CD4-positive, CD25-positive, alpha-beta regulatory T cell (primary cell): Measurements from ENCODE around the gene MMP15. TPM values are rescaled to one million over a fixed set of nuclear protein-coding genes. Genes with fewer than 3 reads are reported as not detected.
A peak's percentile ranks its signal among the peaks of the same experiment; 100 is the strongest.

Experiments used
- ATAC-seq, 2 donors: fragments of 150-1000 bp; cut with Tn5 transposase; one replicate each; pipeline ENCODE4 v1.10.0; 2021; ENCODE audit warnings: low read depth in 2 of 2, moderate number of reproducible peaks in 2 of 2, moderate library complexity in 1 of 2
- DNase-seq, 3 donors: peaks; one replicate each; pipeline versions ENCODE4 v3.0.0 to v3.0.0-alpha.2; 2012 to 2022; ENCODE audit warnings: mixed read lengths in 1 of 3
- H3K27ac ChIP-seq: one replicate; pipeline ENCODE4 v1.7.0; 2013; ENCODE audit warnings: mild to moderate bottlenecking, low read length; ENCODE audit not compliant: insufficient read depth, poor library complexity, severe bottlenecking
- H3K27me3 ChIP-seq: one replicate; pipeline ENCODE4 v1.7.0; 2013; ENCODE audit warnings: low read length; ENCODE audit not compliant: control insufficient read depth, insufficient read depth
- H3K36me3 ChIP-seq: one replicate; pipeline ENCODE4 v1.7.0; 2013; ENCODE audit warnings: mild to moderate bottlenecking, low read length, moderate library complexity; ENCODE audit not compliant: control insufficient read depth, insufficient read depth
- H3K4me1 ChIP-seq: 2 replicates; pipeline ENCODE4 v1.7.0; 2013; ENCODE audit warnings: mild to moderate bottlenecking, low read length; ENCODE audit not compliant: insufficient read depth, control insufficient read depth, poor library complexity, severe bottlenecking
- H3K4me3 ChIP-seq: one replicate; pipeline ENCODE4 v1.7.0; 2013; ENCODE audit warnings: low read depth, mild to moderate bottlenecking, low read length, moderate library complexity
- H3K9me3 ChIP-seq, 2 experiments: 1 replicate in 1 of 2; 2 replicates in 1 of 2; pipeline ENCODE4 v1.7.0; 2013; ENCODE audit warnings: low read length in 2 of 2, mild to moderate bottlenecking in 1 of 2, moderate library complexity in 1 of 2; ENCODE audit not compliant: control insufficient read depth in 2 of 2
- H3K27ac Mint-ChIP-seq, 3 donors: one replicate each; pipeline ENCODE4 v1.8.0; 2020 to 2022; ENCODE audit warnings: mild to moderate bottlenecking in 3 of 3, mixed read lengths in 3 of 3, moderate library complexity in 2 of 3
- H3K27me3 Mint-ChIP-seq: one replicate; pipeline ENCODE4 v1.8.0; 2022; ENCODE audit warnings: mild to moderate bottlenecking, mixed read lengths
- H3K36me3 Mint-ChIP-seq: one replicate; pipeline ENCODE4 v1.8.0; 2020; ENCODE audit warnings: mixed read lengths
- H3K4me1 Mint-ChIP-seq, 4 donors: one replicate each; pipeline ENCODE4 v1.8.0; 2020 to 2022; ENCODE audit warnings: mixed read lengths in 4 of 4, mild to moderate bottlenecking in 1 of 4
- H3K4me3 Mint-ChIP-seq, 4 donors: one replicate each; pipeline ENCODE4 v1.8.0; 2020 to 2022; ENCODE audit warnings: mild to moderate bottlenecking in 4 of 4, mixed read lengths in 4 of 4, moderate library complexity in 3 of 4
- H3K9me3 Mint-ChIP-seq, 7 donors: one replicate each; pipeline ENCODE4 v1.8.0; 2020 to 2022; ENCODE audit warnings: mixed read lengths in 7 of 7, mild to moderate bottlenecking in 3 of 7, moderate library complexity in 2 of 7
- polyA plus RNA-seq, 4 donors: library from polyadenylated mRNA; unstranded; fragments of 300-500 nt; fragmentation: Illumina TruSeq; gene quantifications; one replicate each; pipeline ENCODE4 v1.2.3, GENCODE V29; 2021
- total RNA-seq: library from RNA; stranded (reverse); gene quantifications from one replicate; pipeline ENCODE4 v1.2.3, GENCODE V29; 2022

MMP15 gene
- total and polyA plus RNA-seq, 5 donors from 2014 or later: 0.03 to 0.27 (median 0.11) TPM; not detected in 2

DNA sequence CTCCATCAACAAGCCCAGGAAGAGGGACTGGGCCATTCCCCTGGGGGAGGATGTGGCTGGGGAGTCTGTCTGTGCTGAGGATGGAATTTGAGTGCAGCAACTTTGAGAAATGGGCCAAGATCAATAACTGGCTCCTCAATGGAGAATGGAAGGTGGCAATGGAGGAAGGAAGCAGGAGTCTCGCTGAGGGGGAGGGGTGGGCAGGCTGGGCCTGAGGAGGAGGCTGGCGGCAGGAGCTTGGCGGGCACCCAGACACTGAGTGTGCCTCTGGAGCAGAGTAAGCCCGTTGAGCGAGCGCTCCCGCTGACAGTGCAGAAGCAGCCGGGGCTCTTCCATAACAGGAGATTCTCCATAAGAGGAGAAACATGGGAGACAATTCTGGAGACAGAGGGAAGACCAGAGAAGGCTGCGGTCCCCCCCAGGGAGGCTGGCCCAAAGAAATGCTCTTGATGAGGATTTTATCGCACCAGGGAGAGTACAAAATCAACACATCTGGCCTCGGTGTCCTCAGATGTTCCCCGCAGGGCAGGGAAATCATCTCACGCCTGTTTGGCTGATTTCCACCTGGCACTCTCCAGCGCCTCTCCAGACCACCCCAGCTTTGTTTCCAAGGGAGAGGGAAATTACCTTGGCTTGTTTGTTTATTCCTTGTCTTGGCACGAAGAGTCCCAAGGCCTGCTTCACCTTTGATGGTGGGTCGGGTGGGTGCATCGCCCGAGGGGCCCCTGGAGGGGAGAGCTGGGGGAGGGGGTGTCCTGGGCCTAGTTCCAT lies 2.8 kb upstream of the MMP15 start:
- Mint-ChIP-seq H3K9me3 (no peaks in the 10 kb centered on the region), H3K4me1 (peaks cover 4 to 25% (median 13%) of the 10 kb centered on the region in 4 donors), H3K36me3 (no peaks in the 10 kb centered on the region), H3K4me3 (peak overlapping the region in 3 of 4 donors; percentile 36 to 74 (median 54)), H3K27me3 (peaks cover 9% of the 10 kb centered on the region), H3K27ac (no peak overlapping the region)
- peaks cover 32% of the 10 kb centered on the region for H3K4me1 ChIP-seq
- ATAC-seq (no peak), DNase-seq (no peak)
- H3K27ac ChIP-seq: no peak overlapping the region
- H3K27me3 ChIP-seq: no peaks in the 10 kb centered on the region
- H3K36me3 ChIP-seq: peaks cover 3% of the 10 kb centered on the region
- H3K4me3 ChIP-seq: no peak overlapping the region
- H3K9me3 ChIP-seq: no peaks in the 10 kb centered on the region

DNA sequence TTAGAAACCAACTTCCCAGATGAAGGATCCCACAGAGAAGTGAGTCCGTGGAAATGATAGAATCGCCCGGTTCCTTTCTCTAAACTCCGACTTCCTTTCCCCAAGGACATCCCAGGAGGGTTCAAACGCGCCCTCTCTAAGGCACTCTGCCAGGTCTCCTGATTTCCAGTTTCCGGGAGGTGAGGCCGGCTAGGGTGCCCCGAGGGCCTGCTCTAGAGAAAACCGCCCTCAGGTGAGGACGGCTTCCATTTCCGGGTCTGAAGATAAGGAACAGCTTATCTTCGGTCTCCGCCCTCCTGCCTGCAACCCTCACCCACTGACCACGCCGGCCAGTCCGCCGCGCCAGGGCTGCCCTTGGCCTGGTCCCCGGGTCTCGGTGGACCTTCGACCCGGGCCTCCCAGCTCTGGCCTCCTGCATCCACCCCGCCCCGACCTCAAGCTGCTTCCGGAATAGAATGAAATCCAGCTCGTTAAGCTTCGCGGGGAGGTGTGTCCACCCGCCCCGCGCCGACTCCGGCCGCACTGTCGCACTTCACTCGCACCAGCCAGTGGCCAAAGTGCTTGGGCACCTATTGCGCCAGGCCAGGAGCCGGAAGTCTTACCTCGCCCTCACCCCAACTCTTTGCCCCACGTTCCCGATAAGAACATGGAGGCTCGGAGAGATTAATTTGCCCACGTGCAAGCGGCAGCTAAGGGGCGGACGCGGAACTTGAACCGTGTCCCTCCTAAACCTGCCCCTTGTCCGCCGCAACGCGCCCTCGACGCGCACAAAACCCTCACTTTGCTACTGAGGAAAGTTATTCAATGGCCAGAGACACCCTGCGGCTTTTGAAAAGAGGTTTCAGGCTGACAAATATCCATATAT lies 836 bp upstream of the MMP15 start:
- DNase-seq (peak in 1 of 3 donors; percentile 47), ATAC-seq (no peak)
- H3K27ac ChIP-seq: no peak overlapping the region
- no peaks in the 10 kb centered on the region for H3K9me3 ChIP-seq
- H3K4me3 Mint-ChIP-seq: peak overlapping the region; percentile 83 to 98 (median 92)
- H3K4me1 ChIP-seq: peaks cover 32% of the 10 kb centered on the region
- H3K36me3 ChIP-seq: no peaks in the 10 kb centered on the region
- no peaks in the 10 kb centered on the region for H3K27me3 ChIP-seq
- H3K36me3 Mint-ChIP-seq: no peaks in the 10 kb centered on the region
- H3K27me3 Mint-ChIP-seq: peaks cover 9% of the 10 kb centered on the region
- peaks cover 0 to under 1% (median 0%) of the 10 kb centered on the region in 7 donors for H3K9me3 Mint-ChIP-seq
- H3K4me1 Mint-ChIP-seq: peaks cover 4 to 22% (median 13%) of the 10 kb centered on the region in 4 donors
- H3K4me3 ChIP-seq: peak overlapping the region; percentile 59
- H3K27ac Mint-ChIP-seq: peak overlapping the region; percentile 82 to 84 (median 84)

DNA sequence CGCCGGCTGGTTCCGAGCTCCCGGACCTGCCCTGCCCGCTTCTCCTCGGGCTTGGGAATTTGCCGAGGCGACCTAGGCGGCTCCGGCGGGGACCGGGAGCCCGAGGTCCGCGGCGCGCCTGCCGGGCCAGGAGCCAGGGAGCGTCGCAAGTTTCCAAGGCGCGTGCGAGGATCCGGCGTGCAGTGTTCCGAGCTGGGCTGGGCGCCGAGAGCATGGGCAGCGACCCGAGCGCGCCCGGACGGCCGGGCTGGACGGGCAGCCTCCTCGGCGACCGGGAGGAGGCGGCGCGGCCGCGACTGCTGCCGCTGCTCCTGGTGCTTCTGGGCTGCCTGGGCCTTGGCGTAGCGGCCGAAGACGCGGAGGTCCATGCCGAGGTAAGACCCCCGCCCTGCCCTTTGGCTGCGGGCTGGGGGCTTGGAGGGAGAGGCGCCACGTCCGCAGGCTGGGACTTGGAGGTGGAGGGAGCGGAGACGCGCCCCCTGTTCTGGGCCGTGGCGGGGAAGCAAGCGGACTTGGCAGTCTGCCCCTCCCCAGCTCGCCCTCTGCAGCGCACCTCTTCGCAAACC lies 668 bp downstream of the MMP15 start:
- Histone ChIP-seq H3K27ac (no peak overlapping the region), H3K9me3 (no peaks in the 10 kb centered on the region), H3K36me3 (no peaks in the 10 kb centered on the region), H3K27me3 (no peaks in the 10 kb centered on the region), H3K4me1 (peaks cover 29% of the 10 kb centered on the region), H3K4me3 (no peak overlapping the region)
- H3K36me3 Mint-ChIP-seq: no peaks in the 10 kb centered on the region
- peaks cover 4 to 14% (median 7%) of the 10 kb centered on the region in 4 donors for H3K4me1 Mint-ChIP-seq
- peak overlapping the region in 3 of 4 donors; percentile 32 to 75 (median 62) for H3K4me3 Mint-ChIP-seq
- DNase-seq (peak in 1 of 3 donors; percentile 37), ATAC-seq (peak in 1 of 2 donors; percentile 22)
- H3K27me3 Mint-ChIP-seq: peaks cover 9% of the 10 kb centered on the region
- H3K27ac Mint-ChIP-seq: no peak overlapping the region
- peaks cover 0 to 2% (median 0%) of the 10 kb centered on the region in 7 donors for H3K9me3 Mint-ChIP-seq

DNA sequence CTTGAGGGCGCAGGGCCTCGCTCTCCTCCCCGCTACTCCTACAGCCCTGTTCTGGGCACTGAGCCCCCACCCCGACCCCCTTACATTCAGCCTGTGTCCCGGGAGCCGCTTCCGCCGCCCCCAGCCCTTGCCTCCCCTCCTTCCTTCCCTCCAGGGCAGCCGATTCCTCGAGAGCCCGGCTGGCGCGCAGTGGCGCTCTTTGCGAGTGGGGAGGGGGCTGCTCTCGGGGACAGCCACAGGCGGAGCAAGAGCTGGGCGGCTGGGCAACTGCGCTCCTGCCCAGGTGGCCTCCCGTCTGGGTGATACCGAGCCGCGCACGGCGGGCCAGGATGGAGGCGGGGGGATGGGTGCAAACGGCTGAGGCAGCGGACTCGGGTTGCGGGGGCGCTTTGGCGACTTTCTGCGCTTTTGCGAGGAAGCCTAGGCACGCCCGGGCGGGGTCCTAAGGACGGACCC lies 1.2 kb downstream of the MMP15 start:
- H3K9me3 ChIP-seq: no peaks in the 10 kb centered on the region
- Mint-ChIP-seq H3K27ac (no peak overlapping the region), H3K9me3 (peaks cover 0 to 2% (median 0%) of the 10 kb centered on the region in 7 donors), H3K36me3 (no peaks in the 10 kb centered on the region), H3K27me3 (peaks cover 9% of the 10 kb centered on the region), H3K4me3 (peak overlapping the region in 3 of 4 donors; percentile 10 to 75 (median 62)), H3K4me1 (peaks cover 4 to 14% (median 7%) of the 10 kb centered on the region in 4 donors)
- H3K36me3 ChIP-seq: no peaks in the 10 kb centered on the region
- no peak overlapping the region for H3K27ac ChIP-seq
- no peak for DNase-seq
- no peaks in the 10 kb centered on the region for H3K27me3 ChIP-seq
- H3K4me3 ChIP-seq: no peak overlapping the region
- peaks cover 29% of the 10 kb centered on the region for H3K4me1 ChIP-seq
- ATAC-seq: no peak

DNA sequence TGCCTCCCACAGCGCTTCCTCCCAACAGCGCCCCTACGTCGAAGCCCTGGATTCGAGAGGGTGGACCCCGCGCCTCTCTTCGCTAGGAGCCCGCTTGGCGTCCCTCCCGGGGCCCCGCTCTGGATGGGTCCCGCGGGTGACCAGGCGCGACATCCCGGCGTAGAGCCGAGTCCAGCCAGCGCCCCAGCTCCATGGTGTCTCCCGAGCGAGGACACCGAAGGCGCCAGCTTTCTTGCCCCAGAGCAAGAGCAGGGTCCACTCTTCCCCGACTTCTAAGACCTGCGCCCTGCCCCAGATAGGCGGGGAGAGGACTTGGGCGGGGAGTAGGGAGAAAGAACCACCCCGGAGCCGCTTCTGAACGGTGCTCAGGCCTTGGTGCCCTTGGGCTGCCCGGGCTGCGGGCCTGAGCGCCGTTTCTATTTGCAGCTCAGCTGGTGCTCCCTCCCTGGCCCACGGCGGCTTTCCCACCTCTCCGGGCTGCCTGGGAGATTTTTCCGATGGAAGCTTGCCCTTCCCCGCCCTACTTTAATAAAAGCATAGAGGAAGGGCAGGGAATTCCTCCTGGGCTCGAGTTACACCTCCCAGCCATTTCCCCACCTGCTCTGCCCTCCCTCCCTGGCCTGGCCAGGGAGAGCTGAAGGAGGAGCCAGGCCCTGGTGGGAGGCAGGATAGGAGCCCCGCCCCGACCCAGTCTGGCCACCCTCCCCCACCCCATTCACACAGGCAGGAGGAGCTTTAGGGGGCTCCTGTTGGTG lies 1.8 kb downstream of the MMP15 start:
- Histone ChIP-seq H3K27me3 (no peaks in the 10 kb centered on the region), H3K9me3 (no peaks in the 10 kb centered on the region), H3K27ac (no peak overlapping the region), H3K36me3 (no peaks in the 10 kb centered on the region), H3K4me3 (no peak overlapping the region), H3K4me1 (peaks cover 29% of the 10 kb centered on the region)
- ATAC-seq (no peak), DNase-seq (peak in 1 of 3 donors; percentile 10)
- Mint-ChIP-seq H3K4me1 (peaks cover 4 to 14% (median 7%) of the 10 kb centered on the region in 4 donors), H3K36me3 (no peaks in the 10 kb centered on the region), H3K4me3 (peak overlapping the region in 2 of 4 donors; percentile 62 to 75), H3K9me3 (peaks cover 0 to 2% (median 0%) of the 10 kb centered on the region in 7 donors), H3K27ac (no peak overlapping the region), H3K27me3 (peaks cover 9% of the 10 kb centered on the region)

DNA sequence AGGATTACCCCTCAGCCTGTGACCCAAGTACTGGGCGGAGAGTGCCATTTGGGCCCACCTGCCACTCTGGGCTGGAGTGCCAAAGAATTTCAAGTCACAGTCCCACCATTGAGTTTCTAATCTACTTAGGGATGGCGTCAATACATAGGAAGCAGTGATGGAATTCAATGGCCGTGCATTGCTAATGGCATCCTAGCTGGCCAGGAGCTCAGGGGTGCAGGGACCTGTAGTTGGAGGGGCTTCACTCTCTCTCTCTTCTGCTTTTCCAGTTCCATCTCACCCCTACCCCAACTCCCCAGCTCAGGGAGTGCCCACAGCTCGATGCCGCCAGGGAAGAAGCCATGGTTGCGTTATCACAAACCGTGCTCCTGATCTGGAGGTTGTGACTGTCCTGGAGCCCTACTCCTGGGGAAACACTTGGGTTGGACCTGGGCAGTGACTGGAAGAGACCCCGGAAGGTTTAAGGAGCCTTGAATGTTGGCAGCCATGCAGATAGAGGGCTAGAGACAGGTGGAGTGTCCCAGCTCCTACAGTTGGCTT lies 2.4 kb downstream of the MMP15 start:
- Mint-ChIP-seq H3K36me3 (no peaks in the 10 kb centered on the region), H3K4me3 (peak overlapping the region; percentile 52 to 73 (median 63)), H3K27me3 (peaks cover 9% of the 10 kb centered on the region), H3K27ac (no peak overlapping the region), H3K9me3 (peaks cover 0 to 2% (median 0%) of the 10 kb centered on the region in 7 donors), H3K4me1 (peaks cover 4 to 14% (median 7%) of the 10 kb centered on the region in 4 donors)
- ATAC-seq: no peak
- Histone ChIP-seq H3K4me3 (no peak overlapping the region), H3K36me3 (no peaks in the 10 kb centered on the region), H3K27me3 (no peaks in the 10 kb centered on the region), H3K4me1 (peaks cover 29% of the 10 kb centered on the region), H3K27ac (no peak overlapping the region), H3K9me3 (no peaks in the 10 kb centered on the region)
- DNase-seq: no peak
